TTC549 (cell line): ENCODE results near the gene ADARB2.

Experiments used
- FAIRE-seq: peaks from 2 replicates; lab custom pipeline; 2012; peaks lifted over from hg19 to GRCh38; lab: Jason Lieb, UNC

Gene ADARB2

DNA sequence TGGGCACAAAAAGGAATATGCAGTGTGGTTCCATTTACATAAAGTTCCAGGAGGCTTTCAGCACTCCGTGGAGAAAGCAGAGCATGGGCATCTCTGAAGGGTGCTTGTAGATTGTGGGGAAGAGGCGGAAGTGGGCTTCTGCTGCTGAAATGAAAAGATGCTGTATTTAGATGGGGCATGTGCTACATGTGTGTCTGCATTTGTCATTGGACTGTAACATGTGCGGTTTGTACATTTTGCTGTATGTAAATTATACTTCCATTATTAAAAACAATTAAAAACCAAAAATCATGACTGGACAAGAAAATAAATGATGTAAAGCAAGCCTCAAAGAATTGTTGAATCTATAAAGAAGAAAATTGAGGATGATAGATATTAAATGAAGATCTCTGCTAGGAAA lies 347.1 kb downstream of the ADARB2 start:
- FAIRE-seq, result no peak

DNA sequence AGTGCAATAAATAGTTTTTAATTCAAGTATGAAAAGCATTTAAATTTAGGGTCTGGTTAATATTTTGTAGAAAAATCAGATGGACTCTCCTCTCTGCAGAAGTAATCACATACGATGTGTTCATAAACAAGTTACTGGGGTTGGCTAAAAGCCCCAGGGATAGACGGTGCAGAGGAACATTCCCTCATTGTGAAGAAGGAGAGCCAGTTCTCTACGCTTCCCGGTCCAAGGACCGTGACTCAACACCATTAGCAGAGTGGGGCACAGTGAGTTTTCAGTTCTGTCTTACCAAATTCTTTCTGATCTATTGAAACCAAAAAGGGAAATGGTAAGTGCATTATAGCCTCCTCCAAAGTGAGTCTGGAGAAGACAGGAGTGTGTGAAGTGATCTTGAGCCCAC lies 353.3 kb downstream of the ADARB2 start:
- no peak for FAIRE-seq

- FAIRE-seq, result no peak
Observed at GRCh38 chr10:1382711-1383110, 354.6 kb downstream of the ADARB2 start.

GRCh38 chr10:1381339-1381738 lies 356.0 kb downstream of the ADARB2 start:
- no peak for FAIRE-seq

DNA sequence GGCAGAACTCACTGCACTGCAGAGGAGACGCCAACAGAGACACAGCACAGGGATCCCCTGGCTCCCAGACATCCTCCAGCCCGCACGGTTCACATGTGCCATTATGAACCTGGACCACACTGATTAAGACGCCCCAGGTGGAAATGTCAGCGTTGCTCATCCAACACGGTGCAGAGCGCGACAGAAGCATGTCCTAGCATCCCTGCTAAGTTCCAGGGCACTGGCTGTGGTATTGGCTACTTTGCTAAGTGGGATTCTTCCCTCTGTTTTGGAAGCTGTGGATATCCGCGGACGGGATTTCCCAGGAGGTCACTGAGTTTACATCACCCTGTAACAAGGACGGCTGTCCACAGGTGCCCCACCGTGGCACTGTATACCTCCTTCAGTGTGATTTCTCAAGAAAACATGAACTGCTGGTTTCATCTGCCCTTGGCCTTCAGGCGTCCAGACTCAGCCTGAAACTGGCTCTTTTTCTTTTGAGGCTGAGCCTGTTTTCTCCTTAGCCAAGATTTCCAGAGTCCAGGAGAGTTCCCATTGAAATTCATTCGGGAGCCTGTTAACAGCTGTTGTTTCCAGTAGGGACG lies 357.1 kb downstream of the ADARB2 start:
- FAIRE-seq, result no peak

DNA sequence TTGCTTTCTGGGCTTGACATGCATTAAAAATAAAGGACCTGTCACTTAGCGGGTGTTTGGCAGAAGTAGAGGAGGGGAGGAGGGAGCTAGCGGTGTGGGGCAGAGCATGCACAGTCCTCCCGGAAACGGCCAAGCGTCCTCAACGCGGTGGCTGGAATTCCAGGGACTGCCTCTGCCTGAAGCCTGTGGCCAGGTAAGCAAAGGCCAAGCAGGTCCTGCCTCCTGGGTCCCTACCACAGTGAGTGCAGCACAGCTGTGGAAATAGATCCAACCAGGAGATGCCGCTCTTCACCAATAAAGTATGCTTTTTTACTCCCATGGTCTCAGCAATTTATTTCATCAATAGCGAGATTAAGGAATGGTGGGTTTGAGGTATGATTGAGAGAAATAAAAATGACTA lies 357.7 kb downstream of the ADARB2 start:
- no peak for FAIRE-seq

GRCh38 chr10:1378473-1378872 lies 358.9 kb downstream of the ADARB2 start:
- FAIRE-seq, result no peak

DNA sequence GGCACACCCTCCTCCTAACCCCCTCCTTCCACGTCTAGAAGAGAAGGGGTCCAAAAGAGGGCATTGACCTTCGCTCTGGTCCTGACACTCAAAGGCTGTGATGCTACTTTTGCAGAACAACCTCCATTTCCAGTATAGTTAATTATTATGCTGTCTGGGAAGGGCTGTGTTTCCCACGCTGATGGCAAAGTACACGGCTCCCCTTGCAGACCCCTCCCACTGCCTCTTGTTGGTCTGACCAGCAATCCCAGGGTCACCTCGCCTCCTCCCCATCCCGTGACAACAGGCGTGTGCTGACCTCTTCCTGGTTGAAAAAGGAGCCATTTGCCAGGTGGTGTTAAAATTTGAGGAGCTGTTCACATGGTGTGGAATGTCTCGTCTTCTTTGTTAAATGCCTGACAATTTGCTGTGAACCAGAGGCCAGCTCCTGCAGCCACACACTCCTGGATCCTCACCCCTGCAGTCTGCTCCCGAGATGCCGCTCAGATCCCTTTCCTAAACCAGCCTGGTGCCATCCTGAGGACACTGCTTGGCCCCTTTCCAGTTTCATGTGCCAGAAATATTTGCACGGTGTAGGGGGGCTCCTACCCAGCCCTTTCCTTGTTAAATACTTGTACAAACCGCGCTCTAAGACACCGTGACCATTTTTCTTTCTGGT lies 359.5 kb downstream of the ADARB2 start:
- no peak for FAIRE-seq

- no peak for FAIRE-seq
Observed at GRCh38 chr10:1377231-1377630, 360.1 kb downstream of the ADARB2 start.

GRCh38 chr10:1376384-1376945 lies 360.9 kb downstream of the ADARB2 start:
- no peak for FAIRE-seq

GRCh38 chr10:1375346-1376170 lies 361.8 kb downstream of the ADARB2 start:
- no peak for FAIRE-seq

GRCh38 chr10:1374511-1375345 lies 362.6 kb downstream of the ADARB2 start:
- no peak for FAIRE-seq

DNA sequence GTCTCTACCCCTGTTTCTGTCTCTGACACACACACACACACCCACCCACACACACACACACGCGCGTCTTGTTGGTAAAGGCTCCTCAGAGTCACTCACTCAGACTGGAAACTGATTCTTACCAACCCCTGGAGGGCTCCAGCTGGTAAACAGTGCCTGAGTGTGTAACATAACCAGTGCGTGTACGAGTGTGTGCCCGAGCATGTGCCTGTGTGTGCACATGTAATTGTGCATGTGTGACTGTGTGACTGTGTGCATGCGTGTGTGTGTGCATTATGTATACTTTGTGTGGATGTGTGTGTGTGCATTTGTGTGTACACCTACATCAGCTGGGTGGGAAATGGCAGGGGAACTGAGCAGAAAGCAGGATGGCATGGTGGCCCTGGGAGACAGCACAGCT lies 364.0 kb downstream of the ADARB2 start:
- no peak for FAIRE-seq

GRCh38 chr10:1372212-1372611 lies 365.1 kb downstream of the ADARB2 start:
- FAIRE-seq, result no peak

DNA sequence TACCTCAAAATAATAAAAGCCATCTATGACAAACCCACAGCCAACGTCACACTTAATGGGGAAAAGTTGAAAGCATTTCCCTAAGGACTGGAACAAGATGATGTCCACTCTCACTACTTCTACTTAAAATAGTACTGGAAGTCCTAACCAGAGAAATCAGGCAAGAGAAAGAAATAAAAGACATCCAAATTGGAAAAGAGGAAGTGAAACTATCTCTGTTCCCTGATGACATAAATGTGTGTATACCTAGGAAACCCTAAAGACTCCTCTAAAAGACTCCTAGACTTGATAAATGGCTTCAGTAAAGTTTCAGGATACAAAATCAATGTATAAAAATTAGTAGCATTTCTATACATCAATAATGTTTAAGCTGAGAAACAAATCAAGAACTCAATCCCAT lies 367.0 kb downstream of the ADARB2 start:
- no peak for FAIRE-seq

GRCh38 chr10:1369665-1370064 lies 367.7 kb downstream of the ADARB2 start:
- FAIRE-seq, result no peak

GRCh38 chr10:1369197-1369596 lies 368.1 kb downstream of the ADARB2 start:
- no peak for FAIRE-seq

GRCh38 chr10:1368842-1369171 lies 368.5 kb downstream of the ADARB2 start:
- no peak for FAIRE-seq

- FAIRE-seq, result no peak
Observed at GRCh38 chr10:1367938-1368841, 369.1 kb downstream of the ADARB2 start.

- FAIRE-seq, result no peak
Observed at GRCh38 chr10:1366811-1367425, 370.4 kb downstream of the ADARB2 start.

GRCh38 chr10:1366322-1366691 lies 371.0 kb downstream of the ADARB2 start:
- no peak for FAIRE-seq
